GM18526 (cell line): Measurements from ENCODE around the gene CMPK2.

Source experiments
- POLR2A ChIP-seq: IDR thresholded peaks from 3 replicates; pipeline ENCODE4 v1.6.1; 2011; ENCODE audit not compliant: insufficient read length; ENCODE audit errors: extremely low read depth

CMPK2 gene

DNA sequence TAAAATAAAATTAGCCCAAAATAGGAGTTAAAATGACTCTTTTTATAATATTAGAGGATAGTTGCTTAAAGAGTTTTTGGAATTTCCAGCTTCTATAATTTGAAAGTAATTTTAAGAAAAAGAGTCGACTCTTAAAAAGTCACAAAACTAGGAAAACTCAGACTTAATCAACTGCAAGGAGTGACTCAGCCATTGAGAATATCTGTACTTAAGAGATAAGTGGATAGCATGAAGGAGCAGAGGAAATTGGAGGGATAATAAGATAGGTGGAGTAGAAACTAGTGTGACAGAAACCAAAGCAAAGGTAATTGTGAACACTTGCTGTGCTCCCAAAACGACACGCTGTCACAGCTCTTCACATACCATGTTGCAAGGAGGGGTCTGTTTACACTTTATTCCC lies 20.3 kb upstream of the CMPK2 start:
- TF ChIP-seq POLR2A, result no peak

DNA sequence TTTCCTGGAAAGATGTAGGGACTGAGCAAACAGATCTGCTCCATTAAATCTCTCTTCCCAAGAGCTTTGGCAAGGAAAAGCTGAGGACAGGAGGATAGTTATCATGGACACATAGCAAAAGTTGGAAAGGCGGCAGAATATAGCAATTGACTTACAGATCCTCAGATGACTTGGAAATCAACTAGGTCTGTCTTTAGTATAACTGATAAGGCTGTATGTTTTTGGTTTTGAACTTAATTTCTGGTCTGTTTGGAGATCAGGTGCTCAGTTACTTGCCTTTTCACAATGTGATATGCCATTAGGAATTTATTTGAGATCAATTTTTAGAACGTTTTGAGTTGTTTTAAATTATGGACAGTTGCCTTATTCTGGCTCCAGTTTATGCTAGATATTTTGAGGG lies 19.8 kb upstream of the CMPK2 start:
- no peak for TF ChIP-seq POLR2A

DNA sequence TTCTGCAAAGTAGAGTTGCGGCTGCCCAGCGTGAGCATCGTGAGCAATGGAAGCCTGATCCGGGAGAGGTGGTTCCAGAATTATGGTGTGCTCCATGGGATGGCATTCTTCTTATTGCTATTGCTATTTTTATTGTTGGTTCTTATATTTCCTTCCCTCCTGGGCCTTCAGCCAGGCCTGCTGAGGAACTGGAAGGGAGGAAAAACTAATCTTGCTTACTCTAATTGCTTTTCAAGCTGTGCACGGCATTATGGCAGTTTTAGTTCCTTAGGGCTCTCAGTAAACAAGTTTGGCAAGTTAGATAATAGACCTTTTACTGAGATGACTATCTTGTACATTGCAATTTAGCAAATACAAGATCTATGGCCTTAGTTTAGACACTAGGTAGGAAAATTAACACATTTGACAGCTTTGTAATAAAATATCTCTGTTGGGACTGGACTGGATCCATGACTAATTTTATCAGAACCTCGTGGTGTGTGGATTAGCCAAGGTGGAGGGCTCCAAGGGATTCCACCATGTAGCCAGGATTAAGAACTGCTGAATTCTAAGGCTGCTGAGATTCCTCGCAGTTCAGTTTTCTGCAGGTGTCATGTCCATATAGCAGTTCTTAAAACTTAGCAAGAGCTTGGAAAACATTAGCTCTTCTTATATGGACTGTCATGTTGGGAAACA lies 17.9 kb upstream of the CMPK2 start:
- TF ChIP-seq POLR2A, result no peak

DNA sequence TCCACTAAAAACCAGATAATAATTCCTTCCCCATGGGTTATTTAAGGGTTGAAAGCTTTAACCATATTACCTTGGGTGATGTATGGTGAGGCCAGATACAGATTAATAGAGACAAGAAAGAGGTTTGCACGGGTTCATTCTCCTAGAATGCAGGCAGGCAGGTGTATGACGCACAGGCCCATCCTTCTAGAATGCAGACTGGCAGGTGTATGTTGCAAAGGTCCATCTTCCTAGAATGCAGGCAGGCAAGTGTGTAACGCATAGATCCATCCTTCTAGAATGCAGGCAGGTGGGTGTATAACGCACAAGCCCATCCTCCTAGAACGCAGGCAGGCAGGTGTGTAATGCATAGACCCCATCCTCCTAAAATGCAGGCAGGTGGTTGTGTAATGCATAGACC lies 15.8 kb upstream of the CMPK2 start:
- no peak for TF ChIP-seq POLR2A

DNA sequence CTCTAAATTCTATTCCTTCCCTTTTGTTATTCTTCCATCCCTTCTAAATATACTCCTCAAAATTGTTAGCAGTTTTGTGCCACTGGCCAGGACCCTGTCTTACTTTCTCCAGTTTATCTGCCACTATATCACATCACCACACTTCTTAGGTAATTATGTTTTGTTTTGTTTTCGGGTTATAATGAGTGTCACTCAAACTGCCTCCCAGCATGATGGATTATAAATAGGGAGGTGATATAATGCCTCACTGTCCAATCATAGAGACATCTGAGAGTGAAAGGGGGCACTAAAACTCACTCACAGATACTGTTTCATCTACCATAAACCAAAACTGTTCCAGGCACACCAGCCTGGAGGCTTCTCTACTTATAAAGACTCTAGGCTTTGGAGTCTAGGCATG lies 15.3 kb upstream of the CMPK2 start:
- no peak for TF ChIP-seq POLR2A

DNA sequence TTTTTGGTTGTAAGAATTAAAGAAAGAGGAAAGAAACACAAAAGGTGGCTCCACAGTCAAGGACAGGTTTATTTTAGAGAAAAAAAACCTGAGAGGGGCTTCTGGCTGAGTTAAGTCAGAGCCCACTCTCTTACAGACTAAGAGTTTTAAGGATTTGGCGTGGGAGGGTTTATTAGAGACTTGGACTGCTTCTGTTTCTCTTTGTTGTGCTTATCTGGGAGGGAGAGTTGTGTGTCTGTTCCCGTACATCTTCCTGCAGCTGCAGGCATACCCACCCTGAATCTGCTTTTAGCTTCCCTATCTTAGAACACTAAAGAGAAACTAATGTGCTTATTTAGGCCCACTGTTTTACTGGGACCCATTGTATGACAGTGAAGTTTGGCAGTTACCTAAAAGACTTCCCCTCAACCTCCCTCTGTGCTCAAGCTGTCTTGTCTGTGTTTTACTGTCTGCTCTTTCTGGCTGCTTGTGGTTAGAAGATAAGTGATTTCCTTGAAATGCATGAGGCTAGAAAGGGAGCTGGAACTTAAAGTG lies 14.6 kb upstream of the CMPK2 start:
- TF ChIP-seq POLR2A, result no peak

DNA sequence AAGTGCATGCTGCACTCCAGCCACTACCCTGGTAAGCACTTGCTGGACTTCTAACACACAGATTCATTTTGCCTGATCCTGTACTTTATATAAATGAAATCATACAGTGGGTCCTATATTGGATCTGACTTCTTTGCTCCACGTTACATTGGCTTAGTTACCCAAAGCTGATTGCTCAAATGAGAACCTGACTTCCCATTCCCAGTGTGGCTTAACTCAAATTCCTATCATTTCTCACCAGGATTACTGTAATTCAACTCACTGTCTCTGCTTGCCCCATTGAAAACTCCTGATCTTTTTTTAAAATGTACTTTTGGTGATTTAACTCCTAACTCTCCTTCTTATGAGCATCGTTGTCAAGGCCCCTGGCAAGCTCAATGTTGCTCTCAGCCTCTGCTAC lies 13.3 kb upstream of the CMPK2 start:
- no peak for TF ChIP-seq POLR2A

DNA sequence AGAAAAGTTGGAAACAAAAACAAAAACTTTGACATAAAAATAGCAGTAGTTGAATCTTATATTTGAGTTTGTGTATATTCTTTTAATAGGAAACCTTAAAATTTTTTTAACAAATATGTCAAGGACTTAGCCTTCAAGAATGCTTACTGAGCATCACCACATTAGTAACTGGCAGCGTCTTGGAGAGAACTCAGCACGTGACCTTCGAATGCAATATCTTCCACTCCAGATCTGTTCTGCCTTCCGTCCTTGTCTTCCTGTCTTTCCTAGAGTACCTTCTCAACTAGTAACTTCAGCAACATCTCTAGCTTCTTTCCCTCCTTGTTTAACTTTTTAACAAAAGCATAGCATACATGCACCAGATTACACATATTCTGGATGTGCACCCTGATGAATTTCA lies 12.8 kb upstream of the CMPK2 start:
- TF ChIP-seq POLR2A, result no peak

DNA sequence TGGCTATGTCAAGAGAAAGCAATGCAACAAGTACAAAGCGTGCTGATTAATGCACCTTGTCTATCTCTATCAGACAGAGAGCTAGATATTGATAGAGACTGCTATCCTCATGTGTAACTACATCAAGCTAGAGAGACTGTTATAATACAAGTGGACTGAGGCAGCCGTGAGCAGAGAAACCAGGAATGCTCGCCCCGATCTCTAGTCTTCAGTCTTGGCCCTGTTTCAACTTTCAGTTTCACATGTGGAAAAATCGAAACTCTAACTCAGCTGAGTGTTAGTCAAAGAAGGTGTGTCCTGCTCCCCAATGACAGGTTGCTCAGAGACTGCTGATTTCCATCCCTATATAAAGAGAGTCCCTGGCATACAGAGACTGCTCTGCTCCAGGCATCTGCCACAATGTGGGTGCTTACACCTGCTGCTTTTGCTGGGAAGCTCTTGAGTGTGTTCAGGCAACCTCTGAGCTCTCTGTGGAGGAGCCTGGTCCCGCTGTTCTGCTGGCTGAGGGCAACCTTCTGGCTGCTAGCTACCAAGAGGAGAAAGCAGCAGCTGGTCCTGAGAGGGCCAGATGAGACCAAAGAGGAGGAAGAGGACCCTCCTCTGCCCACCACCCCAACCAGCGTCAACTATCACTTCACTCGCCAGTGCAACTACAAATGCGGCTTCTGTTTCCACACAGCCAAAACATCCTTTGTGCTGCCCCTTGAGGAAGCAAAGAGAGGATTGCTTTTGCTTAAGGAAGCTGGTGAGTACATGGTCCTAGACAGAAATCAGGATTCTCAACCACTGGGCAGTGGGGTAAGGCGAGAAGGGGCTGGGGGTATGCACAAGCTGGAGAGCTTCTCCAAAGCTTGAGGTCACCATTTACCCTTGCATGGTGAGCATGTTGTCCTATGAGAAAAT lies 11.9 kb upstream of the CMPK2 start, which contains the start of gene RSAD2:
RSAD2 (plus strand) TSS at position 376 of the 903 bp plus-strand sequence; CDS start at position 400, 24 bp downstream.
- TF ChIP-seq POLR2A, result peak; percentile 32

DNA sequence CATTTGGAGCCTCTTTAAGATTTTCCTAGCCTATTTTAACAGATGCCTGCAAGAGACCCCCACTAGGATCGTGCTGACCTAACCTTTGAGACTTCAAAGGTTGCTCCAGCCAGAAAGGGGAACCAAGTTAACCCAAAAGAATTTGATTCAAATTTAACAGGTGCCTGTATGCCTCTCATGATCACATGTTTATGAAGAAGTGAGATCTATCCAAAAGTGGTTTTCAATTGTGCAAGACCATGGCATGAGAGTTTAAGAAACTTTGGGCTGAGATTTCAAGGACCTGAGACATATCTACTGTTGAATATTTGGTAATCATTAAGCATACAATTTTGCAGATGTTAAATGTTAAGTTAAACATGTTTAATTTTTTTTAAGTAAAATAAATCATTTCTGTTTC lies 10.6 kb upstream of the CMPK2 start:
- TF ChIP-seq POLR2A, result no peak

DNA sequence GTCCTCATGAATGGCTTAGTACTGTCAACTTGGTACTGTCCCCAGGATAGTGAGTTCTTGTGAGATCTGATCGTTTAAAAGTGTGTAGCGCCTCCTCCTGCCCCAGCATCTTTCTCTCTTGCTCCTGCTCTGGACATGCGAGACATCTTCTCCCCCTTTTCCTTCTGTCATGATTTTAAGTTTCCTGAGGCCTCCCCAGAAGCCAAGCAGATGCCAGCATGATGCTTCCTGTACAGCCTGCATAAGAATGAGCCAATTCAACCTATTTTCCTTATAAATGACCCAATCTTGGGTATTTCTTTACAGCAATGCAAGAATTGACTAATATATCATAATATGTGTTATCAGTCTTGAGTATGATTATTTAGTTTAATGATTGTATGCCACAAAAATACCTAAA lies 8.3 kb upstream of the CMPK2 start:
- no peak for TF ChIP-seq POLR2A

DNA sequence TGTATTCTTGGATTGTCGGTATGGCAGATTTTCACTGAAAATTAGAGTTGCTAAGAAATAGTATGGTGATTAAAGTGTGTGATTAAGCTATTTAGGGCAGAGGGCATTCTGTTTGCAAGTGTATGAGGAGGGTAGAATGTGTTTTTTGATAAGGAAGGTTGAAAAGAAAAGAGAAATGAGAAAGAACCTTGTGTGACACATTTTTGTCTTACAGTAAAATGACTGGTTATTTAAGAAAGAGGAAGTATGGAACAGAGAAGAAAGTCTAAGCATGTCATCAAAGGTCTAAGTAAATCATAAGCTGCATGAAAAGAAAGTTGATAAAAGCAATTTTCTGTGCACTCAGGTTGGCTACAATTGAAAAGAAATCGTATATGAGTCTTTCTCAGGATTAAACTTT lies 6.7 kb upstream of the CMPK2 start:
- no peak for TF ChIP-seq POLR2A

DNA sequence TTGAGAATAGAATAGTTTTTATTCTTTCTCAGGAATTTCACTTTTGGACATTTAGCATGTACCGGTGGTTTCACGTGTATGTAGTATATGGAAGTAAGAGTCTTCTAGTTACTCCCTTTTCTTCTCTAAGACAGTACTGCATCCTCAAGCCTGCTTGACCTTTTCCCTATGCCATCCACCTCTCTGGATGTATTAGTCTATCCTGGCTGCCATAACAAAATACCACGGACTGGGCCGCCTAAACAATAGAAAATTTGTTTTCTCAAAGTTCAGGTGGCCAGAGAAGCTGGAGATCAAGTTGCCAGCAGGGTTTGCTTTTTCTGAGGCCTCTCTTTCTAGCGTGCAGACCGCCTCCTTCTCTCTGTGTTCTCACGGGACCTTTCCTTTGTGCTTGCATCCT lies 1.3 kb upstream of the CMPK2 start:
- TF ChIP-seq POLR2A, result no peak

DNA sequence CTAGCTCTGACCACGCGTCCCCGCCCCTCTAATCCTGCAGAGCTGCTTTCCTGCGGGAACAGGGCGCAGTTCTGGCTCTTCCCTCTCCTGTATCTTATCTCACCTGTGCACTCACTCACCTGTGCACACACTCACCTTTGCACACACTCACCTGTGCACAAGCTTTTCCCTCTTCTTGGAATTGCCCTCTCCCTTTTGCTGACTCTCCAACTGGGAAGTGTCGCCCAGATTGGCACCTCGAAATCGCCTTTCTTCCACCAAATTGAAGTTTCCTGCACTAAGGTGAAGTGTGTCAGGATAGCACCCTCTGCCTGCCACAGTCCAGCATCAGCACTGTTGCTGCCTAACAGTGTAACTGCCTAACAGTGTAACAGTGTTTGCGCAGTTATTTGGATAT lies 566 bp upstream of the CMPK2 start:
- TF ChIP-seq POLR2A, result peak; percentile 56

DNA sequence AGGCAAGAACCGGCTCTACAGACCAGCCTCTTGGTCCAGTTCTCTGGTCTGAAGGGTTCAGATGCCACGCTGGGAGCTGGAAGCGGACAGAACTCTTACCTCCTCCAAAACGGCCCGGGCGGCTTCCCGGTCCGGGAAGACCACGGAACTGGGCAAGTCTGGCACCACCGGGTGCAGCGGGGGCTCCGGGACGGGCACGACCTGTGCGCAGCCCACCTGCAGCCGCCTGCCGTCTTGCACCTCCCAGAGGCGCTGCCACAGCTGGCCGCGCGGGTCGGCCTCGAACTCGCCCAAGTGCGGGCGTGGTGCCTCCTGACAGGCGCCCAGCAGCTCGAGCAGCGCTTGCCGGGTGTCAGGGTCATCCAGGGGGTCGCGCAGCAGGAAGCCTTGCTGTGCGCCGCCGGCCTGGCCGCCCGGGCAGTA lies 773 bp downstream of the CMPK2 start:
- TF ChIP-seq POLR2A, result no peak

DNA sequence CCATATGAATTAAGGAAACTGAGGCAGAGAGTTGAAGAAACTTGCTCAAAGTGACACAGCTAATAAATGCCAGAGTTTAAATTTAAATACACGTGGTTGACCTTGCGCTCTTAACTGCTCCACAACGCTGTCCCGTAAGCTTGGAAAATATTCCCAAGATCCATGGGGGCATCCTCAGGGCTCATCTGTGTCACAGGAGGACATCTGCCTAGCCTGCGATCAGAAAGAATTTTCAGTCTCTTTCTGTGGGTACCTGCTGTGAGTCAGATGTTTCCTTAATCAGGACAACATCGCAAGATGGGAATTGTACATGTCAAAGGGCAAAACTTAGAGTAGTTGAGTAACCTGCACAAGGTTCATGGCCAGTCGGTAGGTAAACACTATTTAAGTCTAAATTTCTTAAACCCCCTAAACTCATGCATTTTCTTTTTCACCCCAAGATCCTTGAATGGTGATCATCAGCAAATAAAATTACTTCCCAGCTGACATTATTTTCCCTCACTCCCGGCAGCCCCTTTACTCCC lies 1.4 kb downstream of the CMPK2 start:
- no peak for TF ChIP-seq POLR2A
